Kasumi-1 (cell line): ENCODE data around the gene MAGOHB.

Experiments
- DNase-seq, 2 experiments: peaks; one replicate each; lab custom pipeline; 2025; lab: John Stamatoyannopoulos, UW

The MAGOHB gene

GRCh38 chr12:10554756-10555481 is 58.5 kb downstream of the MAGOHB start:
- no peak for DNase-seq

GRCh38 chr12:10554228-10554755 is 59.1 kb downstream of the MAGOHB start:
- no peak for DNase-seq
